ENCODE measurements around the gene MYOZ1. TPM values are rescaled to one million over a fixed set of nuclear protein-coding genes. Genes with fewer than 3 reads are reported as not detected.

The MYOZ1 gene
- total RNA-seq, 1 experiment from 2014 or later = 2.4 TPM

- Histone ChIP-seq H3K27ac (ENCODE audit: insufficient read length, low read depth, low read length) (peak overlapping the region; percentile 91), H4K8ac (replicated peaks; ENCODE audit: insufficient read length, low read depth, low read length) (no peak overlapping the region), H2AK5ac (ENCODE audit: insufficient read length, low read length) (no peak overlapping the region), H3K23ac (ENCODE audit: insufficient read length, low read depth, low read length) (no peak overlapping the region), H3K79me1 (ENCODE audit: insufficient read depth, low read depth, low read length, poor library complexity, severe bottlenecking) (peaks cover 6% of the 10 kb centered on the region), H3K9ac (ENCODE audit: extremely low read depth, insufficient read length, low read length) (no peak overlapping the region), H3K4me1 (ENCODE audit: insufficient read depth, low read length) (no peaks in the 10 kb centered on the region; the same call in 1 of the 2 replicates), H3K4ac (ENCODE audit: low read depth, low read length) (no peak overlapping the region), H3K56ac (ENCODE audit: insufficient read length, low read depth, low read length) (no peak overlapping the region), H2BK120ac (ENCODE audit: low read depth, low read length, poor library complexity, severe bottlenecking) (no peak overlapping the region), H3T11ph (ENCODE audit: low read length) (peak overlapping the region; percentile 96), H2AFZ (ENCODE audit: low read length) (no peak overlapping the region), H2BK12ac (ENCODE audit: insufficient read length, low read depth, low read length) (no peak overlapping the region), H2BK5ac (ENCODE audit: insufficient read length, low read length) (no peak overlapping the region), H3K4me2 (ENCODE audit: insufficient read depth, insufficient read length, low read length) (peak overlapping the region; percentile 46), H2BK15ac (ENCODE audit: low read depth, low read length) (no peak overlapping the region), H3K23me2 (ENCODE audit: insufficient read length, low read depth, low read length, poor library complexity, severe bottlenecking) (no peaks in the 10 kb centered on the region), H4K5ac (ENCODE audit: insufficient read length, low read depth, low read length) (no peak overlapping the region), H3K14ac (ENCODE audit: insufficient read depth, low read length) (no peak overlapping the region), H4K91ac (ENCODE audit: insufficient read length, low read depth, low read length) (no peak overlapping the region), H4K20me1 (ENCODE audit: control insufficient read depth, insufficient read depth, insufficient read length) (no peaks in the 10 kb centered on the region), H3K18ac (ENCODE audit: insufficient read length, low read depth, low read length) (no peak overlapping the region), H3K9me3 (ENCODE audit: control insufficient read depth, low read depth, low read length) (no peaks in the 10 kb centered on the region), H2BK20ac (ENCODE audit: low read depth, low read length, poor library complexity, severe bottlenecking) (no peak overlapping the region), H3K27me3 (ENCODE audit: insufficient read depth, low read length) (no peaks in the 10 kb centered on the region), H3K79me2 (ENCODE audit: insufficient read depth, low read length) (peaks cover 6% of the 10 kb centered on the region; the same call in 1 of the 2 replicates)
- Mint-ChIP-seq H3K27ac (peak overlapping the region; percentile 95 to 99 (median 96)), H3K36me3 (ENCODE audit: insufficient read depth in 1 of 3, low read depth in 3 of 3) (0 out of 7 replicates have a peak, but pooled peaks cover 0 to 4% (median 0%) of the 10 kb centered on the region in 3 experiments), H3K27me3 (ENCODE audit: low read depth) (no peaks in the 10 kb centered on the region), H3K4me1 (peaks cover 30 to 42% of the 10 kb centered on the region in 2 experiments), H3K9me3 (no peaks in the 10 kb centered on the region; a peak in 1 of 5 replicates), H3K4me3 (peak overlapping the region; percentile 54 to 72)
- peak; percentile 90 for DNase-seq
- no CpG with 5 or more reads among the region's 3 CpGs for WGBS (ENCODE audit: extremely low coverage, insufficient read length, low lambda C conversion rate)
- peak; percentile 51; the same call in 2 of the 3 replicates for TF ChIP-seq CTCF (conservative IDR thresholded peaks at IDR 0.05)
Observed at GRCh38 chr10:73591935-73592699, 49.2 kb downstream of the MYOZ1 start.
